IPS-15b (cell line): ENCODE data around the gene LYL1.

ENCODE experiments used
- H3K27me3 ChIP-seq: one replicate; pipeline ENCODE4 v1.6.1; 2013; ENCODE audit warnings: low read length; ENCODE audit not compliant: control insufficient read depth, insufficient read depth
- H3K36me3 ChIP-seq: one replicate; pipeline ENCODE4 v1.6.1; 2013; ENCODE audit warnings: low read length; ENCODE audit not compliant: control insufficient read depth, insufficient read depth
- H3K4me1 ChIP-seq: one replicate; pipeline ENCODE4 v1.6.1; 2013; ENCODE audit warnings: mild to moderate bottlenecking, low read length; ENCODE audit not compliant: control insufficient read depth, insufficient read depth
- H3K4me3 ChIP-seq: one replicate; pipeline ENCODE4 v1.5.1; 2013; ENCODE audit warnings: low read depth, low read length
- H3K9ac ChIP-seq: one replicate; pipeline ENCODE4 v1.6.1; 2013; ENCODE audit warnings: low read depth, mild to moderate bottlenecking, low read length
- H3K9me3 ChIP-seq: one replicate; pipeline ENCODE4 v1.6.1; 2013; ENCODE audit warnings: mild to moderate bottlenecking, low read length; ENCODE audit not compliant: control insufficient read depth, insufficient read depth

The LYL1 gene

DNA sequence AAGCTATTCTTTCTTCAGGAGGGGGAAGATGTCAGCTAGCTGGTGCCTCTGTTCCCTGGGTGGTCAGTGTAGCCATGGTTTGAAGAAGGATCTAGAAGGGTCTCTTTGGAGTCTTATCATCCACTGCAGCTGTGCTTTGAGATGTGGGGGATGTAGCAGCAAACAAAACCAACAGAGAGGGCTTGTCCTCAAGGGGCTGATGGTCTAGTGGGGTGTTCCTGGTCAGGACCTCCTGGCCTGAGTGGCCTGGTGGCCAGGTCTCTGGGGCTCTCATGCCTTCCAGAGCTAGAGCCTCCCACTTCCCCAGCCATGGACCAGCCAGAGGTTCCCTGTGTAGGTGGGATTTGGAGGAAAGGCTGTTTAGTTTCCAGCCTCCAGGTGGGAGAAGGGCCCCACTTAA lies 40.3 kb downstream of the LYL1 start:
- no peaks in the 10 kb centered on the region for H3K9me3 ChIP-seq
- H3K4me3 ChIP-seq, result no peak overlapping the region
- H3K4me1 ChIP-seq, result peaks cover 5% of the 10 kb centered on the region
- no peaks in the 10 kb centered on the region for H3K36me3 ChIP-seq
- no peak overlapping the region for H3K9ac ChIP-seq
- peaks cover 65% of the 10 kb centered on the region for H3K27me3 ChIP-seq

DNA sequence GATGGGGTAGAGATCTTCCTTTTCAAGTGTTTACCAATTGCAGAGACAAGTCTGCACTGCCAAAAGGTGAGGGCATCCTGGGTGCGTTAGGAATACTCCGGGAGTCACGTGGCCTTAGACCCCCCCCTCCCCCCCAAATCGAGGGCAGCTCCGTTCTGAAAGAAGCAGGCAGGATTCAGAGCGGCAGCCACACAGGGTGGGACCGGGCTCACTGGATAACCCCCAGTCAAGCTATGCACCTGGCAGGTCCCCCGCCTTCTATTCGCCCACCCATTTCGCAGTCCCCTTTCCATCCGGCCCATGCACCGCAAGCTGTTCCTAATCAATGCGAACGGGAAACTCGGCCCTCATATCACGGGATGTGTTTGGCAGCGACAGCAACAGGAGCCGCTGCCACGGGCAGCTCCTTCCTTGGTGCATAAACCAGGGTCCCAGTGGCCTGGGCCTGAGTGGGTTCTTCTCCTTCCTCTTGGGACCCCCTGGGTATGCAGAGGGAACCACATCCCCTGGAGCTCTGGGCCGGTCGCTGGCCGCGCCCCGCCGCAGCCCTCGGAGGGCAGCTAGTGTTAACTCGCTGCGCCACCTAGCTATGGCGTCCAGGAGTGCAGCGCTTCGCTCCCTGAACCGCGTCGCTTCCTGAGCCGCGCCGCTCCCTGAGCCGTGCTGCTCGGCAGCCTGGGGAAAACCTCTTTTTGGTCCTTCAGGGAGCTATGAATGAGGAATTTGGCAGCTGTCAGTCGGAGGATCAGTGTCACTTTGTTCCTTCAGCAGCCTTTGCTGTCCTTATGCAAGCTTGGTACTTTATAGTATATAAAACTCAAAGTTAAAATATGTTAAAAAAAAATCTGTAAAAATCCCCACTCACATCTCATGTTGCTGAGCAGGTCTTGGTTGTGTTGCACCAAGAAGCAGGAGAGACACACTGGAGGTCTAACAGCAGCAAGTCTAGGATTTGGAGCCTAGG lies 41.4 kb downstream of the LYL1 start:
- Histone ChIP-seq H3K27me3 (peaks cover 72% of the 10 kb centered on the region), H3K4me3 (peak overlapping the region; percentile 52), H3K36me3 (no peaks in the 10 kb centered on the region), H3K9me3 (no peaks in the 10 kb centered on the region), H3K9ac (no peak overlapping the region), H3K4me1 (peaks cover 11% of the 10 kb centered on the region)

DNA sequence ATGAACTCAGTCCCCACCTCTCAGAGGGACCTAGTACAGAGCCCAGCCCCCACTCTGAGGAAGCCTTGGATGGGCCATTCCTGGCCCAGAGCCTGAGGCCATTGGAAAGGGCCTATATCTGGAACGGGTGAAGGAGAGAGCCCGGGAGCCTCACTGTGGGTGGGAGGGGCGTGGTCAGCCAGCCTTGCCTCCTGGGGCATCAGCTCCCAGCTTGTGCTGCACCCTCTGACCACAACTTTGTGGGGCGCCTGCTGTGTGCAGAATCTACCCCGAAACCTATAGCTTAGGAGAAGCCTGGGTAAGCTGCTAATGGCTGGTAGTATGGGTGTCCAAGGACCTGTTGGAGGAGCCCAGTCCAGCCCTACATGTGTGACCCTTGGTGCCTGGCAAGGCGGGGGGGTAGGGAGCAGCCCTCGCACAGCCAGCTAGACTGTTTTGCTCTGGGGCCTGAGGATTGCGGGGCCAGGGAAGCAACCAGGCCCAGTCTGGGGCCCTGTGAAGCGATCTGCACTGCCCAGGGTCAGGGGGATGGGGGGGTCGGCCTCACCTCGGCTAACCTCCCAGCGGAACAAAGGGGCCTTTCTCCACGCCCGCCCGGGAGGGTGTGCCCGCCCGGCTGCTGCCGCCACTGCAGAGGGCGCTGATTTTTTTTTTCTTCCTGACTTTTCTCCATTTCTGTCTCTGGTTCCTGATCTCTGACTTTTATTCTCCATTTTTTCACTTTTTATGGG lies 42.3 kb downstream of the LYL1 start:
- no peaks in the 10 kb centered on the region for H3K9me3 ChIP-seq
- peaks cover 11% of the 10 kb centered on the region for H3K4me1 ChIP-seq
- H3K4me3 ChIP-seq, result peak overlapping the region; percentile 52
- peaks cover 80% of the 10 kb centered on the region for H3K27me3 ChIP-seq
- H3K36me3 ChIP-seq, result no peaks in the 10 kb centered on the region
- H3K9ac ChIP-seq, result no peak overlapping the region

DNA sequence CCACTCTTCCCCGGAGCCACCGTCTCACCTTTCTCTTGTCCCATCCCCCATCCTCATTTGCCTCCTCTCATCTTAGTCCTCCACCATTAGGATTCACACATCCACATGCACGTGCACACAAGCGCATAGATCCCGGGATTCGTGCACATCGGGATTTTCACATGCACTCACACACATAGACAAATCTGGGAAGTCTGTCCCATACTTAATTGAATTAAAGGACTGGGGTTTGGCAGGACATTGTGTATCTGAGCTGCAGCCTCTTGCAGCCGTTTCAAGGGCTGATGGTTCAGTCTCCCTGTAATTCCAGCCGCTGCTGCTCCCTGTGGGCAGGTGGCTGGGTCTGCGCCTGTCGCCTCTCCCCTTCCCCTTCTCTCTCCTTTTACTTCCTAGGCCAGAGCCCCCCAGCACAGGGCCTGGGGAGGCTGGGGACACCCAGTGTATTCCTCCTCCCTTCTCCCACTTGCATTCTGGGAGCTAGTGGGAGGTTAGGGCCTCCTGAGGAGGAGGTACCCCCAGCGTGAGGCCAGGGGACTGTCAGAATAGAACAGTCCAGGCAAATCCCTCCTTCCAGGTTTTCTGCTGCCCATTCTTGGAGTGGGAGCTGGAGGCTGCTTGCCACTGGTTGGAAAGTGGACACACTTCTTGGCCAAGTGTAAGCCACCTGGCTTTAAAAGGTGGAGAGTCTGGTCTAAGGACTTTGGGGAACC lies 43.6 kb downstream of the LYL1 start:
- peaks cover 92% of the 10 kb centered on the region for H3K27me3 ChIP-seq
- H3K9me3 ChIP-seq, result no peaks in the 10 kb centered on the region
- no peak overlapping the region for H3K4me3 ChIP-seq
- H3K4me1 ChIP-seq, result peaks cover 16% of the 10 kb centered on the region
- H3K36me3 ChIP-seq, result no peaks in the 10 kb centered on the region
- no peak overlapping the region for H3K9ac ChIP-seq

DNA sequence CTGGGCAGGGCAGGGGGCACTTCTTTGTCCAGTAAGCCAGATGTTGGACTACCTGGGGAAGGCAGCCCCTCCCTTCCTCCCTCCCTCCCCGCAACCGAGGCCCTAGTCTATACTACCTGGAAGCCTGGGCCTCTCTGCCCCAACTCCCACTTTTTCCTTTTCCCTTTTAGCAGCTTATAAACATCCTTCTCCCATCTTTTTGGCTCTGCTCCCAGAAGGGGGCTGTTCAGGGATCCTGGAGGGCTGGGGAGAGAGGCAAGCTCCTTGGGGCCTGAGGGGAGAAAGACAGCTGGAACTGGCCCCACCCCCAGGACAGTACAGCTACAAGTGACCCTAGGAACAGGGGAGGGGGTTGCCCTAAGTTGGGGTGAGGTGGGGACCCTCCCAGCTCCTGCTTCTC lies 44.9 kb downstream of the LYL1 start:
- Histone ChIP-seq H3K9ac (no peak overlapping the region), H3K9me3 (no peaks in the 10 kb centered on the region), H3K4me1 (peaks cover 16% of the 10 kb centered on the region), H3K27me3 (peaks cover 94% of the 10 kb centered on the region), H3K36me3 (no peaks in the 10 kb centered on the region), H3K4me3 (no peak overlapping the region)

DNA sequence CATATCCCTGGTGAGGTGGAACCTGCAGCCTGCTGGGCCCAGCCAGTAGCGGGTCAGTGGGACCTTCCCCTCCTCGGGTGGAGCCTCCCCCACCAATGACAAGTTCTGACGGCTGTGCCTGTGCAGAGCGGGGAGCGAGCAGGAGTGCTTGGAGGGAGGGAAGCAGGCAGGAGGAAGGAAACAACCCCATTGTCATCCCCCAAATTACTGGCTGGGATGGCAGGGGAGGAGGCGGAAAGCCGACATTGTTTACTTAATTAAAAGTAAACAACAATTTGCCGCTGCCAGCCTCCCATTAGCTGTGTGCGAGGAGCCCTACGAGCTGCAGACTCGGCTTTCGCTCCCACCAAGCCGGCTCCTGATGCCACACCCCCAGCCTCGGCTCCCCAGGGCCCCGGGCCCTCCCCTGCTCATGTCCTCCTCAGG lies 45.5 kb downstream of the LYL1 start:
- Histone ChIP-seq H3K36me3 (no peaks in the 10 kb centered on the region), H3K9me3 (no peaks in the 10 kb centered on the region), H3K9ac (no peak overlapping the region), H3K4me1 (peaks cover 18% of the 10 kb centered on the region), H3K4me3 (peak overlapping the region; percentile 42), H3K27me3 (peaks cover 94% of the 10 kb centered on the region)

DNA sequence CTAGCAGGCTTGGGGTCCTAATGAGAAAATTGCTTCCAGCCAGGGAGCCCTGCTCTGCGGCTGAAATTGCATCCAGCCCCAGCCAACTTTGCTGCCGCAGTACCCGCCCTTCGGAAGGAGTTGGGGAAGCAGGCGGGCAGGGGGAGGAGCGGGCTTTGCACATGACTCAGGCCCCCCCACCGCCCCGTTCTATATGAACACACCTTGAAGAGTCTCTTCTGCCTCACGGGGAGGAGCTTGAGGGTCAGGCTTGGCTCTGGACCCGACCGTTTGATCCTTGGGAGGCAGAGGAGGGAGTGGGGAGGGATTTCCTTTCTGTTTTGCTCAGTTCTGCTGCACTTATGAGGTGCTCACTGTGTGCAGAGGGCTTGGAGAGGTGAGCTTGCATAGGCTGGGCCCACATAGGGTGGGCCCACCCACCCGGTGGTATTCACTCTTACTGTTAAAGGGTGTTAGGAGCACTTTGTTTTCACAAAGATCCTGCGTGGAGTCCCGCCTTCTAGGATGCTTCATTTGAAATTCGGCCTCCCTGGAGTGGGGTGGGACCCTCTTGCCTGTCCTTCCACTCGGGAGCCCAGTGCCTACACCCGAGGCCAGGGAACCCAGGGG lies 46.5 kb downstream of the LYL1 start:
- Histone ChIP-seq H3K4me1 (peaks cover 24% of the 10 kb centered on the region), H3K9me3 (no peaks in the 10 kb centered on the region), H3K36me3 (no peaks in the 10 kb centered on the region), H3K27me3 (peaks cover 93% of the 10 kb centered on the region), H3K4me3 (peak overlapping the region; percentile 42), H3K9ac (no peak overlapping the region)

DNA sequence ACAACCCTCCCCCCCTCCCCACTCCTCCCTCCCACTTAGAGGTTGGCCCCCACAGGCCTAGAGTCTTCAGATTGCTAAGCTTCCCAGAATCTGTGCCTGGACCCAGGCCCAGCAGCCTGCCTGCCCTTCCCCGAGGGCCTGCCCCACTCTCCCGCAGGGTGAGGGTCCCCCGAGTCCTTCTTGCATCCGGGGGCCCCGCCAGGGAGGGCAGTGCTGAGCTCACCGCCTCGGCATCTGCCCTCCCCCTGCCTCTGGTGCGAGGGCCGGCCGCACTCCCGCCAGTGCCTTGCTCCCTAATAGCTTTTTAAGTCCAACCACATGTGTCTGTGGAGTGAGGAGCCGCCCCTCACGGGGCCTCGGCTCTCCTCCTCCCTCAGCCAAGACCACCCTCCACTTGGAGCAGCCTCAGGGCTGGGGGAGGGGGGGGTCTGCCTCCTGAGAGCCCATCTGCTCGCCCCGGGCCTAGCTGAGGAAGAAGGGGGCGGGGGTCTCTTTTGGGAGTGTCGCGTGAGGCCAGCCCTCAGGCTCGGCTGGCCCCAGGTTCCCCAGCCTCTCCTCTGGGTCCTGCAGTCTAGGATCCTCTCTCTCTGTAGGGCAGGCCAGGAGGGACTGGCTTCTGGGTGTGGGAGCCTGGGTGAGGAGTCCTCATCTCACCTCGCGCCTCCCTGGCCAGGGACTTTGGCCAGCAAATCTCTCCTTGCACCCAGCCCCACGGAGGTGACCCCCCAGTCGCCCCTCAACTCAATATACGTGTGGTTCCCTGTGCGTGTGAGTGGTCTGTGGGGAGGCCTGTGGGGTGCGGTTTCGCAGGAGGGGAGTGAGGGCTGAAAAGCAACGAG lies 47.2 kb downstream of the LYL1 start:
- Histone ChIP-seq H3K4me3 (peak overlapping the region; percentile 42), H3K4me1 (peaks cover 25% of the 10 kb centered on the region), H3K36me3 (no peaks in the 10 kb centered on the region), H3K9ac (no peak overlapping the region), H3K27me3 (peaks cover 94% of the 10 kb centered on the region), H3K9me3 (no peaks in the 10 kb centered on the region)

DNA sequence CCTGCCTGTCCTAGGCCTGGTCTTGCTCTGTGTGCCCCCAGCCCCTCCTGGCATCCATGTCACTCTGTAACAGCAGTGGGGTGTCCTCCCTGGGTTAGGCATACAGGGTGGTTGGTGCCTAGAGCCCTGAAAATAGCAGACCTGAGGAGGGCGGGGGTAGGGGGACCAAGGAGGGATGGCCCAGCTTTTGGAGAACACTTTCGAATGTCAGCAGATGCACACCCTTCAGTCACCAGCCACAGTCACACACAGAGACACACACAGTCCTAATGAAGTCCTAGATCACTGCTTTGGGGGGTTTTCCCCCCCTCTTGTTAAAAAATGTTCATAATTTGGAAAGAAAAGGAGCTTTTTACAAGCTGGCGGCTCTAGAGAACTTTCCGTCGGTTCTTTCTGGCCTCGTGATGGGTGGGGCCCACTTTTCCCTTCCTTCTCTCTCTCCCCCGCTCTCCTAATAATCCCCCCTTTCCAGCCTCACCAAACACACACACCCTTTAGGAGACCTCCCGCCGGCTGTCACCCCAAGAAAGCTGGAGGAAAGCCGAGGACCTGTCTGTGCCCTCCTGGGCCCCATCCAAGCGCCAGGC lies 47.9 kb downstream of the LYL1 start:
- H3K4me3 ChIP-seq, result peak overlapping the region; percentile 5
- peaks cover 25% of the 10 kb centered on the region for H3K4me1 ChIP-seq
- peaks cover 95% of the 10 kb centered on the region for H3K27me3 ChIP-seq
- H3K9me3 ChIP-seq, result no peaks in the 10 kb centered on the region
- no peak overlapping the region for H3K9ac ChIP-seq
- no peaks in the 10 kb centered on the region for H3K36me3 ChIP-seq

DNA sequence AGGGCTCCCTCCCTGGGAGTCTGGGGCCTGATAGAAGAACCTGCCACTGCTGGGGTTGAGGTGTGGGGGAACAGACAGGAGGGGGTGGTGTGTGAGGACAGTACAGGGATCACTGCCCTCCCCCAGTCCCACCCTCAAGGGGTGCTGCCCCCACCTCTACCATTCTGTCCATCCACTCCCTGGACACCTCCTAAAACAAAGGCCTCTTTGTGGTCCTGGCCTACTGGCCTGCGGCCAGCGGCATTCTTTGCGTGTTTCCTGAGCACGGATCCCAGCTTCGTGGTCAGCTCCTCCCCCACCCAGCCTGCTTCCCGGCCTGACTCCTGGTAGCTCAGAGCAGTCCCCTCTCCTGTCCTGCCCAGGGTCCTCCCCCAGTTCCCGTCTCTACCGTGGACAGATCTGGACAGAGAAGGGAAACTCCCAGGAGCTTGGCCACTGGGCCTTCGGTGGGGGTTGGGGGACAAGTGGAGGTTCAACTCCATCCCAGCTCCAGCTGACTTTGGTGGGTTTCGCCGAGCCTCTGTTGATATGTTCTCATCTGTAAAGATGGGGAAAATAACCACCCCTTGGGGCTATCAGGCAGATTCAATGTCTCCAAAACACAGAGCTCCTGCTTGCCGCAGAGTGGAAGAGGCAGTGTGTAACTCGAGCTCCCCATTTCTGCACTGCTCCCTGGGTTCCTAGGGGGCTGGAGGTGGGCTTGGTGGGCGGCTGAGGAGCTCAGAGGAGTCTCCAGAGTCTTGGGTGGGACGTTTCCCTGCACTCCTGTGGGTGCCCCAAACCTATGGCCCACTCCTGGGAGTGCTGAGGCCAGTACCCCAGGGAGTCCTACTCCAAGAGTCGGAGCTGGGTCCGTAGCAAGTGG lies 48.7 kb downstream of the LYL1 start:
- Histone ChIP-seq H3K4me1 (peaks cover 24% of the 10 kb centered on the region), H3K9me3 (no peaks in the 10 kb centered on the region), H3K4me3 (no peak overlapping the region), H3K27me3 (peaks cover 96% of the 10 kb centered on the region), H3K36me3 (no peaks in the 10 kb centered on the region), H3K9ac (no peak overlapping the region)
